NB4 (cell line): ENCODE results near the gene UBE3A.

Experiments used
- DNase-seq: peaks from one replicate; pipeline ENCODE4 v3.0.0; 2010; ENCODE audit warnings: low read depth
- H3K4me3 ChIP-seq: one replicate; pipeline ENCODE4 v1.5.1; 2011; ENCODE audit warnings: mild to moderate bottlenecking, low read depth, low read length, moderate library complexity
- CTCF ChIP-seq: IDR thresholded peaks from one replicate; pipeline ENCODE4 v1.5.1; 2012; ENCODE audit warnings: low read depth, low read length
- MAX ChIP-seq: IDR thresholded peaks from 2 replicates; pipeline ENCODE4 v1.6.1; 2011; ENCODE audit warnings: low read depth, low read length
- MYC ChIP-seq: IDR thresholded peaks from 2 replicates; pipeline ENCODE4 v1.6.1; 2011; ENCODE audit warnings: low read depth, low read length
- POLR2A ChIP-seq: IDR thresholded peaks from 2 replicates; pipeline ENCODE4 v1.6.1; 2011; ENCODE audit warnings: mild to moderate bottlenecking; ENCODE audit not compliant: insufficient read length; ENCODE audit errors: extremely low read depth

The UBE3A gene

GRCh38 chr15:25323420-25323819 lies 115.4 kb downstream of the UBE3A start:
- H3K4me3 ChIP-seq = no peak overlapping the region
- TF ChIP-seq POLR2A (no peak), MAX (no peak), CTCF (no peak), MYC (no peak)
- DNase-seq = no peak

GRCh38 chr15:25287823-25288222 lies 151.0 kb downstream of the UBE3A start:
- H3K4me3 ChIP-seq = no peak overlapping the region
- TF ChIP-seq MAX = no peak
- no peak for TF ChIP-seq CTCF
- no peak for TF ChIP-seq POLR2A
- TF ChIP-seq MYC = no peak
- DNase-seq = no peak
